ENCODE data around the gene ZNF710.

Gene ZNF710

GRCh38 chr15:89991312-89991711, 9.8 kb upstream of the ZNF710 start:
- DNase-seq (ENCODE audit: low read depth, low spot score): no peak

- no peak for DNase-seq (ENCODE audit: low read depth, low spot score)
Measured at GRCh38 chr15:89993349-89993748, 7.8 kb upstream of the ZNF710 start.

GRCh38 chr15:89997079-89997478, 4.0 kb upstream of the ZNF710 start:
- DNase-seq (ENCODE audit: low read depth, low spot score): no peak

GRCh38 chr15:89998141-89998661, 2.9 kb upstream of the ZNF710 start:
- no peak for DNase-seq (ENCODE audit: low read depth, low spot score)

- no peak for DNase-seq (ENCODE audit: low read depth, low spot score)
Measured at GRCh38 chr15:89998923-89999675, 2.0 kb upstream of the ZNF710 start.

GRCh38 chr15:89999676-90000185, 1.4 kb upstream of the ZNF710 start:
- no peak for DNase-seq (ENCODE audit: low read depth, low spot score)

- no peak for DNase-seq (ENCODE audit: low read depth, low spot score)
Measured at GRCh38 chr15:90000186-90001001, 730 bp upstream of the ZNF710 start.

GRCh38 chr15:90001683-90002427, 731 bp downstream of the ZNF710 start:
- DNase-seq (ENCODE audit: low read depth, low spot score): peak; percentile 37

- no peak for DNase-seq (ENCODE audit: low read depth, low spot score)
Measured at GRCh38 chr15:90002428-90002844, 1.3 kb downstream of the ZNF710 start.

- DNase-seq (ENCODE audit: low read depth, low spot score): no peak
Measured at GRCh38 chr15:90003736-90004135, 2.6 kb downstream of the ZNF710 start.

GRCh38 chr15:90004252-90004651, 3.1 kb downstream of the ZNF710 start:
- DNase-seq (ENCODE audit: low read depth, low spot score): no peak

- DNase-seq (ENCODE audit: low read depth, low spot score): no peak
Measured at GRCh38 chr15:90004671-90005070, 3.5 kb downstream of the ZNF710 start.

- no peak for DNase-seq (ENCODE audit: low read depth, low spot score)
Measured at GRCh38 chr15:90006217-90007075, 5.3 kb downstream of the ZNF710 start.

GRCh38 chr15:90007076-90007460, 5.9 kb downstream of the ZNF710 start:
- no peak for DNase-seq (ENCODE audit: low read depth, low spot score)

GRCh38 chr15:90008607-90009006, 7.5 kb downstream of the ZNF710 start:
- no peak for DNase-seq (ENCODE audit: low read depth, low spot score)

- DNase-seq (ENCODE audit: low read depth, low spot score): no peak
Measured at GRCh38 chr15:90009301-90010022, 8.3 kb downstream of the ZNF710 start.

GRCh38 chr15:90011705-90012104, 10.6 kb downstream of the ZNF710 start:
- DNase-seq (ENCODE audit: low read depth, low spot score): no peak

GRCh38 chr15:90013503-90013937, 12.4 kb downstream of the ZNF710 start:
- no peak for DNase-seq (ENCODE audit: low read depth, low spot score)

- DNase-seq (ENCODE audit: low read depth, low spot score): no peak
Measured at GRCh38 chr15:90015294-90015693, 14.2 kb downstream of the ZNF710 start.

GRCh38 chr15:90015749-90016148, 14.6 kb downstream of the ZNF710 start:
- DNase-seq (ENCODE audit: low read depth, low spot score): no peak

All from activated naive CD8-positive, alpha-beta T cell treated with anti-CD3 and anti-CD28 coated beads, Interleukin-2, amount 50 U/mL, for 16 hours (primary cell).